Spinal cord (tissue), 10 donors: ENCODE measurements around the gene SETDB1. TPM values are rescaled to one million over a fixed set of nuclear protein-coding genes. Genes with fewer than 3 reads are reported as not detected.
A peak's percentile ranks its signal among the peaks of the same experiment; 100 is the strongest.
"Not testable (repeated sequence)": the region's sequence is repeated elsewhere in the genome, so short reads cannot be mapped to it uniquely, and the experiment has no call there.

ENCODE experiments used
- DNase-seq, 6 donors: peaks; one replicate each; pipeline versions ENCODE4 v3.0.0 to v3.0.0-alpha.2; 2013 to 2015; ENCODE audit warnings: low spot score in 6 of 6, low read depth in 4 of 6
- H3K27ac ChIP-seq: one replicate; pipeline ENCODE4 v1.5.1; 2013; ENCODE audit warnings: low read depth, low read length, control low read depth
- H3K27me3 ChIP-seq: one replicate; pipeline ENCODE4 v1.6.1; 2013; ENCODE audit warnings: low read length; ENCODE audit not compliant: control insufficient read depth, insufficient read depth
- H3K36me3 ChIP-seq: one replicate; pipeline ENCODE4 v1.6.1; 2013; ENCODE audit warnings: low read length; ENCODE audit not compliant: control insufficient read depth, insufficient read depth
- H3K4me1 ChIP-seq: one replicate; pipeline ENCODE4 v1.6.1; 2013; ENCODE audit warnings: low read length; ENCODE audit not compliant: control insufficient read depth, insufficient read depth
- H3K4me3 ChIP-seq: one replicate; pipeline ENCODE4 v1.5.1; 2013; ENCODE audit warnings: low read depth, low read length, control low read depth
- H3K9me3 ChIP-seq: one replicate; pipeline ENCODE4 v1.6.1; 2013; ENCODE audit warnings: low read length; ENCODE audit not compliant: control insufficient read depth, insufficient read depth
- WGBS: methylation state at CpG from one replicate; pipeline ENCODE4 v1.1.5; 2013; ENCODE audit warnings: missing lambda C conversion rate; ENCODE audit not compliant: insufficient coverage; 5-methylcytosine and 5-hydroxymethylcytosine counted together
- long read RNA-seq, 4 donors: transcript quantifications; one replicate each; lab custom pipeline, GENCODE V29; 2026
- polyA plus RNA-seq, 2 donors: library from polyadenylated mRNA; unstranded; fragments of 120-200 nt; gene quantifications; one replicate each; pipeline ENCODE4 v1.2.1, GENCODE V29; 2013; ENCODE audit not compliant: insufficient read length in 2 of 2
- total RNA-seq, 2 donors: library from RNA; depleted of rRNA in 1 of 2; stranded (reverse); fragments of 120-200 nt in 1 of 2; fragments of >200 nt in 1 of 2; gene quantifications; one replicate each; pipeline versions ENCODE4 v1.2.3 to v1.2.4, GENCODE V29; 2013 to 2014
- donor health status: healthy.

Gene SETDB1
- 10 to 100 TPM; 39.7 to 58.6 TPM for total RNA-seq
- polyA plus RNA-seq: 10 to 100 TPM; 41.2 to 54.3 TPM
- long read RNA-seq, donor 1, full-length matches to known transcripts: 1 of 64 reads
- long read RNA-seq, donor 1, partial matches to known transcripts: 22 of 64 reads
- long read RNA-seq, donor 1, other reads (novel, unspliced or antisense): 41 of 64 reads
- long read RNA-seq, donor 2, partial matches to known transcripts: 0 of 3 reads
- long read RNA-seq, donor 2, other reads (novel, unspliced or antisense): 0 of 3 reads
- long read RNA-seq, donor 3, partial matches to known transcripts: 5 of 7 reads
- long read RNA-seq, donor 3, other reads (novel, unspliced or antisense): 0 of 7 reads
- long read RNA-seq, donor 4, partial matches to known transcripts: 0 of 3 reads
- long read RNA-seq, donor 4, other reads (novel, unspliced or antisense): 0 of 3 reads

DNA sequence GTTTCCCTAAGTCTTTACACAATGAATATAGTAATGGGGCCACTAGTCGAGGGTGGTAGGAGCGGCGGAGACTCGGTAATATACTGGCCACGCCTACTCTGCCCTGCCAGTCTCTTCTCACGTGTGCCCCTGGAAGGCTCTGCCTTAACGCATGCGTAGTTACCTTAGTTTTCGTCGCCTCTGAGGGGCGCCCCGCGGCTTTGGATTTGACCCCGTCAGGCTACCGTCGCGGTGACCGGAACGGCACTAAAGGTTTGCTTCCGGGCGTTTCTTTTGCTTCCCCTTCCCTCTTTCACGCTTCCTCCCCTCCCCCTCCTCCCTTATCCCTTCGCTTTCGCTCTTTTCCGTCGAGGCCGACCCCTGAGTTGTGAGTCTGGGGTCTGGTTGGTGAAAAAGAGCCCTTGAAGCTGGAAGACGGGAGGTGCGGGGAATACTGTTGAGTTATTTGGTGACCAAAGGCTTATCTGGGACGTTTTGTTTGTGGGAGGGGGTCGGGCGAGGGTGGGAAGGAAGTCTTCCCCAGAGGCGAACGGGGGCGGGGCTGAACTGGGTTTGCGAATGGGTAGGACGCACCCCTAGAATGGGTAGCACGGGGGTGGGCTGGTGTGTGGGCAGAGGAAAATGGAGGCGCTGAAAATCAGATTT, at the start of gene SETDB1:
SETDB1 (plus strand) TSS at position 267 of the 645 bp plus-strand sequence. CDS start 1,352 bp downstream, outside the sequence.
- Histone ChIP-seq H3K4me1 (peaks cover 15% of the 10 kb centered on the region), H3K36me3 (peaks cover 15% of the 10 kb centered on the region), H3K27me3 (no peaks in the 10 kb centered on the region), H3K9me3 (no peaks in the 10 kb centered on the region), H3K27ac (peak within 1 kb of the TSS; percentile 91), H3K4me3 (peak within 1 kb of the TSS; percentile 97)
- peak; percentile 88 to 99 (median 93) for DNase-seq
- WGBS: under 1% methylated on average over 31 of the region's 39 CpGs

GRCh38 chr1:150878931-150879330, 47.2 kb upstream of the SETDB1 start:
- not testable (repeated sequence) for H3K27ac ChIP-seq, H3K9me3 ChIP-seq, DNase-seq, H3K36me3 ChIP-seq, H3K27me3 ChIP-seq, H3K4me1 ChIP-seq, H3K4me3 ChIP-seq
- WGBS: no CpG with 5 or more reads among the region's 2 CpGs

DNA sequence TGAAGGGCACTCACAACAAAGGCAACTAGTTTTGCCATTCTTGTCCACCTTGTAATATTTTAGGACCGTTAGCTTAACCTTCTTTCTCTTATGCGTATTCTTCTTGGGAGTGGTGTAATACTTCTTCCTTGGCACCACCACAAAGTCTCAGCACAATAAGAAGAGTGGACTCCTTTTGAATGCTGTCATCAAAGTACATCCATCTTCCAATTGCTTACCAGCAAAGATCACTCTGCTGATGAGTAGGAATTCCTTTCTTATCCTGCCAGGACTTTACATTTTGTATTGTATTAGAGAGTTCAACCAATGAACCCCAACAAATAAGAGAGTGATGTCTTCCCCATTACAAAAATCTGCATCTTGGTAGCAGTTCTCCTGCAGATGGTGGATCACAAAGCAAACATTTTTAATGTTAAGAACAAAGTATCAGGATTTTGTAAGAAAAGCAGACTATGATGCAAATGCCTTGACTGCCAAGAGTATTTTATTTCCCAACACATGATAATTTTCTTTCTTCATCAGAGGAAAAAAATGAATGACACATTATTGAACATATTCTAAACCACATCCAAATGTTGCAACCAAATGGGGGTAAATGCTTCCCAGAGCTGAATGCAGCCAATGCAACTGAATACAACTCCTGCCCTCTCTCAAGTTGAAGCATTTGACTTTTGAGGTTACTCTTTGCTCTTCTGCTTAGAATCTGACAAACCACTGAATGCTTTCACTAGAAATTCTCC, 44.7 kb upstream of the SETDB1 start:
- no CpG with 5 or more reads among the region's 2 CpGs for WGBS
- DNase-seq: no peak
- Histone ChIP-seq H3K36me3 (no peaks in the 10 kb centered on the region), H3K27ac (no peak overlapping the region), H3K9me3 (no peaks in the 10 kb centered on the region), H3K4me3 (no peak overlapping the region), H3K27me3 (no peaks in the 10 kb centered on the region), H3K4me1 (no peaks in the 10 kb centered on the region)

DNA sequence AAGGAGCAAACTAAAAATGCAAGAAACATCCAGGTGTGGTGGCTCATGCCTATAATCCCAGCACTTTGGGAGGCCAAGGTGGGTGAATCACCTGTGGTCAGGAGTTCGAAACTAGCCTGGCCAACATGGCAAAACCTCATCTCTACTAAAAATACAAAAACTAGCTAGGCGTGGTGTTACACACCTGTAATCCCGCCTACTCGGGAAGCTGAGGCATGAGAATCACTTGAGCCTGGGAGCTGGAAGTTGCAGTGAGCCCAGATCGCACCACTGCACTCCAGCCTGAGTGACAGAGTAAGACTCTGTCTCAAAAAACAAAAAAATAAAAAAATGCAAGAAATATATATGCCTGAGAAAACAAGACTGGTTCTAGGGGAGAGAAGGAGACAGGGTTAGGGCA, 43.0 kb upstream of the SETDB1 start:
- WGBS: 95% methylated on average over 3 of the region's 5 CpGs
- not testable (repeated sequence) for H3K27me3 ChIP-seq, H3K9me3 ChIP-seq, H3K4me3 ChIP-seq, H3K27ac ChIP-seq, DNase-seq, H3K36me3 ChIP-seq, H3K4me1 ChIP-seq

DNA sequence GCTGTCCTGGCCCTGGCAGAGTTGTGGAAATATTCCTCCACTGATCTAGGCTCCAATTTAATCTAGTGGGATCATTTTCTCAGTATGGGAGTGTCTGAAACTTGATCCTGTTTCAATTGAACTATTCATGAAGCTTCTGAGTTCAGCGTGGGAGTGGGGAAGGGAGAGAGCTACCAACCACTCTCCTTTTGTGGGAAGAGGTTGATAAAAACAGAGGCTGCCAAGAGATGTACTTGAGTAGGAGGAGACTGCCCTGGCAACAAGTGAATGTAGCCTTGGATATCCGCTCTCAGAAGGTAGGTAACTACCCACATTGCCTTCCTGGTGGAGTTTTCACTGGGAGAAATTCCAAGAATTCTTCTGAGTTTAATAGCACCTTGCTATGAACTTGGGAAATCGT, 39.1 kb upstream of the SETDB1 start, which contains the start of gene CTXND2:
CTXND2 (plus strand) TSS at position 119 of the 400 bp plus-strand sequence. CDS start 25,179 bp downstream, outside the sequence.
- Histone ChIP-seq H3K27me3 (no peaks in the 10 kb centered on the region), H3K9me3 (no peaks in the 10 kb centered on the region), H3K36me3 (no peaks in the 10 kb centered on the region), H3K4me3 (no peak within 1 kb of the TSS), H3K27ac (no peak within 1 kb of the TSS), H3K4me1 (no peaks in the 10 kb centered on the region)
- 40% methylated on average over 2 of the region's 3 CpGs for WGBS
- DNase-seq: peak in 1 of 6 donors; percentile 3

GRCh38 chr1:150888727-150889126, 37.4 kb upstream of the SETDB1 start:
- 80% methylated on average over 4 of the region's 8 CpGs for WGBS
- no peaks in the 10 kb centered on the region for H3K36me3 ChIP-seq
- no peak overlapping the region for H3K4me3 ChIP-seq
- H3K27ac ChIP-seq: no peak overlapping the region
- no peaks in the 10 kb centered on the region for H3K4me1 ChIP-seq
- H3K27me3 ChIP-seq: no peaks in the 10 kb centered on the region
- H3K9me3 ChIP-seq: no peaks in the 10 kb centered on the region
- no peak for DNase-seq

GRCh38 chr1:150890033-150890416, 36.1 kb upstream of the SETDB1 start:
- H3K36me3 ChIP-seq: no peaks in the 10 kb centered on the region
- no peak for DNase-seq
- no CpG with 5 or more reads among the region's 1 CpG for WGBS
- no peaks in the 10 kb centered on the region for H3K27me3 ChIP-seq
- no peaks in the 10 kb centered on the region for H3K9me3 ChIP-seq
- no peaks in the 10 kb centered on the region for H3K4me1 ChIP-seq
- no peak overlapping the region for H3K27ac ChIP-seq
- no peak overlapping the region for H3K4me3 ChIP-seq

DNA sequence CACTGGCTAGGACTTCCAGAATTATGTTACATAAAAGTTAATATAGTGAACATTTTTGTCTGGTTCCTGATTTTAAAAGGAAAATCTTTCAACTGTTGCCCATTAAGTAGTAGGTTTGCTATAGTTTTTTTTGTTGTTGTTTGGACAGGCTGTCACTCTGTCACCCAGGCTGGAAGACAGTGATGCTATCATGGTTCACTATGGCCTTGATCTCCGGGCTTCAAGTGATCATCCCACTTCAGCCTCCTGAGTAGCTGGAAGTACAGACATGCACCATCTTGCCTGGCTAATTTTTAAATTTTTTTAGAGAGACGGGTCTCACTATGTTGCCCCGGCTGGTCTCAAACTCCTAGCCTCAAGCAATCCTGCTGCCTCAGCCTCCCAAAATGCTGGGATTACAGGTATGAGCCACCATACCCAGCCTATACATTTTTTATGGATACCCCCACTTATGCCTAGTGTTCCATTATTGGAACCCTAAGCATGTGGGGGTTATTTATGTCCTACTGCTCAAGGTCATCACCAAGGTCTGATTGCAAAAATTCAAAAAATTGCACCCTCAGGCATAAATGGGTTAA, 32.7 kb upstream of the SETDB1 start:
- DNase-seq: no peak
- Histone ChIP-seq H3K4me3 (no peak overlapping the region), H3K9me3 (no peaks in the 10 kb centered on the region), H3K27me3 (no peaks in the 10 kb centered on the region), H3K36me3 (no peaks in the 10 kb centered on the region), H3K27ac (no peak overlapping the region), H3K4me1 (no peaks in the 10 kb centered on the region)
- 91% methylated on average over 3 of the region's 3 CpGs for WGBS

GRCh38 chr1:150895618-150896017, 30.5 kb upstream of the SETDB1 start:
- Histone ChIP-seq H3K27me3 (no peaks in the 10 kb centered on the region), H3K27ac (no peak overlapping the region), H3K4me3 (no peak overlapping the region), H3K9me3 (no peaks in the 10 kb centered on the region), H3K4me1 (no peaks in the 10 kb centered on the region), H3K36me3 (no peaks in the 10 kb centered on the region)
- WGBS: 75% methylated on average over 4 of the region's 4 CpGs
- no peak for DNase-seq
